Adrenal gland (tissue), 5 donors: Measurements from ENCODE around the gene SPO11.

Experiments
- POLR2A ChIP-seq, 2 donors: fragments of 450-650 bp; IDR thresholded peaks; one replicate each; pipeline ENCODE4 v1.6.1; 2017; ENCODE audit warnings: antibody characterized with exemption in 2 of 2, mild to moderate bottlenecking in 2 of 2, moderate library complexity in 1 of 2
- TF ChIP-seq, protein P1 (sequence below), 6 experiments: fragments of 450-650 bp in 4 of 6; fragments of 200-600 bp in 2 of 6; sonication (generic) in 1 of 6; IDR thresholded peaks; 1 replicate in 5 of 6; 2 replicates in 1 of 6; pipeline versions ENCODE4 v1.5.1 to v1.8.0; 2016 to 2021; ENCODE audit warnings: antibody characterized with exemption in 6 of 6, mild to moderate bottlenecking in 2 of 6, moderate library complexity in 1 of 6
- donor health status: DM: no; HTN: no; CAD: no.

DNA sequence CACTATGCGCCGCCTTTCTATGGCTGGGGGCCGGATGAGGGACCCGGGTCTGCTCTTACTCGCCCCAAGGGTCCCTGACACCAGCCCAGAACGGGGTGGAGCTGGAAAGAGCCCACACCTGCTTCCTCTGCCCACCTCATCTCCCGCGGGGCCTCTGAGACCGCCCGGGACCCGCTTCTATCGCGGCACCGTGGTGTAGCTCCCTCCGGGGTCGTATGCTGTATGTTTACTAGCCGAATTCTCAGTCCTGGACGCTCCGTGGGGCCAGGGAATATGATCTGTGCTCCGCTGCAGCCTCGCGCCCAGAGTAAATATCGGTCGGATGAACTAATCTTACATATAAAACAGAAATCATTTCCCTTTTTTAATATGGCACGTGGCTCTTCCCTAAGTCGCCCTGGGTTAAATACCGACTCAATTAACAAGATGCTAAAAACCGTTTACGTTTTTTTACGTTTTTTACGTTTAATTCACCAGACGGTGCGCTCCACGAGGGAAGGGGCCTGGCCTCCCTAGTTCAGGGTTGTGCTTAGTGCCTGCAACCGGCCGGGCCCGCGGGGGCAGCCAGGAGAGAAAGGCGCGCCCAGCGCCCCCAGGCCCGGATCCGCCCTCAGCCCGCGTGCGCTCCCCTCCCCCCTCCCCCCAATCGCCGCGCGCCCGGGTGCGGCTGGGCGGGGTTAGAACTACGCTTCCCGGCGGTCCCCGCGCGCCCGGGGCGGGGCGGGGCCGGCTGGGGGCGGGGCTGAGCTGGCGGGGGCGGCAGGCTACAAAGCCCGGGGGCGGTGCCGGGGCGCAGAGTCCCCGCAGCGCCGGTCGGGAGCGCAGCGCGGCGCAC is 61.2 kb downstream of the SPO11 start, which contains the start of gene RBM38:
- TF ChIP-seq POLR2A (IDR thresholded peaks at IDR 0.05), result no peak
- TF ChIP-seq, protein P1, sequence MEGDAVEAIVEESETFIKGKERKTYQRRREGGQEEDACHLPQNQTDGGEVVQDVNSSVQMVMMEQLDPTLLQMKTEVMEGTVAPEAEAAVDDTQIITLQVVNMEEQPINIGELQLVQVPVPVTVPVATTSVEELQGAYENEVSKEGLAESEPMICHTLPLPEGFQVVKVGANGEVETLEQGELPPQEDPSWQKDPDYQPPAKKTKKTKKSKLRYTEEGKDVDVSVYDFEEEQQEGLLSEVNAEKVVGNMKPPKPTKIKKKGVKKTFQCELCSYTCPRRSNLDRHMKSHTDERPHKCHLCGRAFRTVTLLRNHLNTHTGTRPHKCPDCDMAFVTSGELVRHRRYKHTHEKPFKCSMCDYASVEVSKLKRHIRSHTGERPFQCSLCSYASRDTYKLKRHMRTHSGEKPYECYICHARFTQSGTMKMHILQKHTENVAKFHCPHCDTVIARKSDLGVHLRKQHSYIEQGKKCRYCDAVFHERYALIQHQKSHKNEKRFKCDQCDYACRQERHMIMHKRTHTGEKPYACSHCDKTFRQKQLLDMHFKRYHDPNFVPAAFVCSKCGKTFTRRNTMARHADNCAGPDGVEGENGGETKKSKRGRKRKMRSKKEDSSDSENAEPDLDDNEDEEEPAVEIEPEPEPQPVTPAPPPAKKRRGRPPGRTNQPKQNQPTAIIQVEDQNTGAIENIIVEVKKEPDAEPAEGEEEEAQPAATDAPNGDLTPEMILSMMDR (IDR thresholded peaks at IDR 0.05), result no peak
